ENCODE data around the gene OR9G4. TPM values are rescaled to one million over a fixed set of nuclear protein-coding genes. Genes with fewer than 3 reads are reported as not detected.

Gene OR9G4
- total RNA-seq, 1 donor from 2014 or later: not detected

Other genes starting within 250 kb of the OR9G4 start
- gene OR5M11, start 205.4 kb downstream of the OR9G4 start, total RNA-seq: 0.89 TPM
- gene OR5M10, start 171.0 kb downstream of the OR9G4 start, total RNA-seq: not detected
- gene OR5M1, start 133.8 kb downstream of the OR9G4 start, total RNA-seq: not detected
- gene OR5AP2, start 106.3 kb downstream of the OR9G4 start, total RNA-seq: not detected
- gene OR5AR1, start 85.0 kb downstream of the OR9G4 start, total RNA-seq: not detected
- gene OR9G1, start 49.6 kb downstream of the OR9G4 start, total RNA-seq: not detected
- gene OR5AK2, start 240.2 kb upstream of the OR9G4 start, total RNA-seq: not detected